K562 treated with DMSO at 1 percent for 4 hours (cell line): Measurements from ENCODE around the gene CASS4. TPM values are rescaled to one million over a fixed set of nuclear protein-coding genes. Genes with fewer than 3 reads are reported as not detected.

Experiments used
- total RNA-seq: library from RNA; unstranded; fragments of 300-600 nt; gene quantifications from 2 replicates; pipeline ENCODE4 v1.2.3, GENCODE V29; 2022; ENCODE audit not compliant: insufficient read depth

The CASS4 gene, protein sequence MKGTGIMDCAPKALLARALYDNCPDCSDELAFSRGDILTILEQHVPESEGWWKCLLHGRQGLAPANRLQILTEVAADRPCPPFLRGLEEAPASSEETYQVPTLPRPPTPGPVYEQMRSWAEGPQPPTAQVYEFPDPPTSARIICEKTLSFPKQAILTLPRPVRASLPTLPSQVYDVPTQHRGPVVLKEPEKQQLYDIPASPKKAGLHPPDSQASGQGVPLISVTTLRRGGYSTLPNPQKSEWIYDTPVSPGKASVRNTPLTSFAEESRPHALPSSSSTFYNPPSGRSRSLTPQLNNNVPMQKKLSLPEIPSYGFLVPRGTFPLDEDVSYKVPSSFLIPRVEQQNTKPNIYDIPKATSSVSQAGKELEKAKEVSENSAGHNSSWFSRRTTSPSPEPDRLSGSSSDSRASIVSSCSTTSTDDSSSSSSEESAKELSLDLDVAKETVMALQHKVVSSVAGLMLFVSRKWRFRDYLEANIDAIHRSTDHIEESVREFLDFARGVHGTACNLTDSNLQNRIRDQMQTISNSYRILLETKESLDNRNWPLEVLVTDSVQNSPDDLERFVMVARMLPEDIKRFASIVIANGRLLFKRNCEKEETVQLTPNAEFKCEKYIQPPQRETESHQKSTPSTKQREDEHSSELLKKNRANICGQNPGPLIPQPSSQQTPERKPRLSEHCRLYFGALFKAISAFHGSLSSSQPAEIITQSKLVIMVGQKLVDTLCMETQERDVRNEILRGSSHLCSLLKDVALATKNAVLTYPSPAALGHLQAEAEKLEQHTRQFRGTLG
- total RNA-seq: 6.1 and 7.4 TPM in 2 replicates

GRCh38 chr20:56411759-56412472, at the start of gene CASS4:
CASS4 (plus strand) TSS chr20:56412260; CDS start chr20:56412459, 199 bp downstream.

DNA sequence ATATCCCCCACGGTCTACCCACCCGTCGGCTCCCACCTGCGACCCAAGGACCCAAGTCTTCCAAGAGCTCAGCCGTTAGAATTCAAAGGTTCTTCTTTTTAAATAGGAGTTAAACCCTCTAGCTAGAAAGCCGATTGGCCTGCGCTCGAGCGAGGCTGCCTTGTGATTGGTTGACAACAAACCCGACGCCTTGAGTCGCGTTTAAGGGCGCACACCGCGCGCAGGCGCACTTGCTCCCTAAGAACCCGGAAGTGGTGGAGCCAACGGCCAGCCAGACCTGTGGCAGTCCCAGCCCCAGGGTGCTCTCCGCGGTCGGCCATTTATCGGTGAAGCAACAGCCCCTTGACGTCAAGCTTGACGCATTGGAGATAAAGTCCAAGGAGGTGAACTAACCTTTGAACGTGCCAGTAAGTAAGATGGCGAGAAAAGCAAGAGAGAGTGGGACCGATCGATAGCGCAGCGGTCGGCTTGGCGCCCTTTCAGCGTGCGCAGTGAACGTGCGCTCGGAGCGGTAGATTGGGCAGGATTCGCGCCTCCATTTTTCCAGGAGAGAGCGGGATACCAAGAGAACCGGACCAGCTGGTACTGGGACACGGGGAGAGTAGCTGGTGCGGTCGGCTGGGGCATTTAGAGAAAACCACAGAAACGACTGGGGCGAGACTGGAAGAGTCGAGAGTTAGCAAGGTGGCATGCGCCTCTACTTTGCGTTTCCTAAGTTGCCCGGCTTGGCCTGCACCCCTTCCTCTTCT, 19.8 kb upstream of the CASS4 start, which contains the start of the genes AURKA and CSTF1:
AURKA (minus strand) TSS at position 84 of the 749 bp plus-strand sequence. CDS start 4,018 bp downstream, outside the sequence.
CSTF1 (plus strand) TSS at position 514 of the 749 bp plus-strand sequence. CDS start 2,908 bp downstream, outside the sequence.

GRCh38 chr20:56468316-56469076, 56.4 kb downstream of the CASS4 start, which contains the start of gene RTF2:
RTF2 (plus strand) TSS chr20:56468627; CDS start chr20:56468698, 71 bp downstream.

Other genes with a start within 250 kb of the CASS4 start
- not detected in 2 replicates for gene MC3R, start 163.5 kb upstream of the CASS4 start, total RNA-seq
- gene FAM210B, start 53.3 kb upstream of the CASS4 start, total RNA-seq: 46.8 and 55.1 TPM in 2 replicates
- 67.0 and 87.0 TPM in 2 replicates for gene AURKA, start 20.0 kb upstream of the CASS4 start, total RNA-seq
- gene CSTF1, start 19.6 kb upstream of the CASS4 start, total RNA-seq: 10.7 and 15.7 TPM in 2 replicates
- 54.8 and 62.2 TPM in 2 replicates for gene RTF2, start 56.4 kb downstream of the CASS4 start, total RNA-seq
- 2.0 TPM in 1 of 2 replicates, not detected in the other for gene FAM209A, start 112.5 kb downstream of the CASS4 start, total RNA-seq
- gene FAM209B, start 121.0 kb downstream of the CASS4 start, total RNA-seq: not detected in 2 replicates
- not detected in 2 replicates for gene TFAP2C, start 217.0 kb downstream of the CASS4 start, total RNA-seq